NCI-H2107 (cell line): ENCODE data around the gene VILL.
"Not testable (repeated sequence)": the region's sequence is repeated elsewhere in the genome, so short reads cannot be mapped to it uniquely, and the experiment has no call there.

Experiments
- DNase-seq: peaks from one replicate; lab custom pipeline; 2025; lab: John Stamatoyannopoulos, UW

The VILL gene

DNA sequence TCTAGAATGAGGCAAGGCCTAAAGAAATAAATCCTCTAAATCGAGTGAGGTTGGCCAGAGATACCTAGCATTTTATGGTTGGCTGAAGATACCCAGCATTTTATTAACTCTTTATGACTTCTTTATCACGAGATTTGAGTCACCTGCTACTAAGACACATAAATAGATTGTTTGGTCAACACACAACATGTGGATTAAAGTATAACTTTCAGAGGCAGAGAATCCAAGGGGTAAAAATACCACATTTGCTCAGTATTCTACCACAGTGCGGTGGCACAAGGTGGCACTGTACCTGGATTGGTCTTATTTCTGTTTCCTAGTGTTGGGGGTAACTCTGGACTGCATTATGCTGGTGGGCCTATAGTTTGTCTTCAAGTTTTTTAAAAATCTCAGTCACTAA lies 27.0 kb upstream of the VILL start:
- no peak for DNase-seq

DNA sequence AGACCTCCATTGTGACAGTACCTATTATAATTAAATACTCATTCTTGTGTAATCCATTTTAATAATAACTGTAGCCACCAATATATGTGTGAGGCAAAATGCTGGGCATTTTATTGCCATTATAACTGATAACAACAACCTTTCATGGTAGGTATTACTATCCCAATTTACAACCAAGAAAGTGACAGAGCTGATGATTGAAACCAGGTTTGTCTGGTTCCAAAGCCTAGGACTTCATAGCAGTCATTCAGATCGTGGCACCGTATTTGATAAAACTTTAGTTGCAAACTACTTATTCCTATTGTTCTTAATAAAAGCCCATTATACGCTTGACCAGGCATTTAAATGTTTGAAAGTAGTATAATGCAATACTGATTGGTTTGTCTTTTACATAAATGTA lies 26.4 kb upstream of the VILL start:
- DNase-seq, result no peak

- no peak for DNase-seq
Observed at GRCh38 chr3:37964716-37965115, 25.9 kb upstream of the VILL start.

- DNase-seq, result no peak
Observed at GRCh38 chr3:37967260-37967881, 23.2 kb upstream of the VILL start.

DNA sequence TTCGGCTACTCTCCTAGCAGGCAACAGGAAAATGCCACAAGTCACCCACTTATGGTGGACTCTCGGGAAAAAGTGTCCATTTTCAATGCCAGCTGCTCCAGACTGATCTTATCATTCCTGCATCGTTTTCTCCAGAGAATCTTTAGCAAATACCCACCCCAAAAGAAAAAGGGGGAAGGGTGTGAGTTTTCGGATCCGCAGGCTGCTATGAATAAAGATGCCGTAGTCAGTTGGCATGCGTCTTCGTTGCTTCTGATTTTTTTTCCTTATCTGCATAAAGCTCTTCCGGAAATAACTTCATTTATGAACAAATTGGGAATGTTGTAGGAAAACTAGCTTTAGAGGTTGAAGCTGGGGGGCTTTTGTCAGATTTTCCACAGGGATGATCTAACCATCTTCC lies 22.4 kb upstream of the VILL start:
- no peak for DNase-seq

- no peak for DNase-seq
Observed at GRCh38 chr3:37968813-37969595, 21.6 kb upstream of the VILL start.

- DNase-seq, result no peak
Observed at GRCh38 chr3:37969596-37970100, 20.9 kb upstream of the VILL start.

DNA sequence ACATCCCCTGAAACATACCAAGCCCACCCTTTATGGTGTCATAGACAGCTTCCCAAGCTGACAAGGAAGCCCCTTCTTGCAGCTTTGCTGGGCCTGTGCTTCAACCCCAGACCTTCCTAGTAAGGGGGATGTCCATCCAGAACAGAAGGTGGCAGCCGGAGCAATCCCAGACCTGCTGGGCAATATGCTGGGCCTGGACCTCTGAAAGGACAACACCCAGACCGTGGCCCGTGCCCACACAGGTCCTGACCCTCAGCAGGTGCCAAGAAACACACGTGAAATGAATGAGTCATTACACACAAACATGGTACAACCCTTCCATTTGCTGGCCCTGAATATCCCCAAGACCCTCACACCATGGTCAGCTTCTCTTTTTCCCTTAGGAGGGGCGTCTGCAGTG lies 19.8 kb upstream of the VILL start:
- no peak for DNase-seq

DNA sequence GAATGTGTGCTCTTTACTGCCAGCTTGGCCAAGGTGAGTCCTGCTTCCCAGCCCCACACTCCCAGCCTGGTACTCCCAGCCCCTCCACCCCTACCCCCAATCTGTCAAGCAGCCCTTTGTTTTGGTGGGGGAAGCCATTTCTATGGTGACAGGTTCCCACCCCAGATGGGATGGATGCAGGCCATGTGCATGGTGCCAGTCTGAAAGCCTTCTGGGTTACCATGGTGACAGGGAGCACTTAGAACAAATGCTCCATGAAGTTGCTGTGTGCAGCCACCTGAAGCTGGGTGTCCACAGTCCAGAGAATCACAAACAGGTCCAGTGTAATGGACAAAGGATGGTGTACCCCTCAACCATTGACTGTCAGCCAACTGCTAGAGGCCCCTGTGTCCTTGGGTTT lies 19.1 kb upstream of the VILL start:
- DNase-seq, result no peak

DNA sequence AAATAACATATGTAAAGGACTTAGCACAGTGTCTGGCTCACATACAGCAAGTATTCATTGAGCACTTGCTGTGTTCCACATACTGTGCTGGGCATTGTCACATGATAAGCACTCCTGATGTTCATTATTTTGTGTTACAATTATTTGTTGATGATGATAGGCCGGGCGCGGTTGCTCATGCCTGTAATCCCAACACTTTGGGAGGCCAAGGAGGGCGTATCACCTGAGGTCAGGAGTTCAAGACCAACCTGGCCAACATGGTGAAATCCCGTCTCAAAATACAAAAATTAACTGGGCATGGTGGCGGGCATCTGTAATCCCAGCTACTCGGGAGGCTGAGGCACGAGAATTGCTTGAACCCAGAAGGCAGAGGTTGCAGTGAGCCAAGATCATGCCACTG lies 18.5 kb upstream of the VILL start:
- not testable (repeated sequence) for DNase-seq

DNA sequence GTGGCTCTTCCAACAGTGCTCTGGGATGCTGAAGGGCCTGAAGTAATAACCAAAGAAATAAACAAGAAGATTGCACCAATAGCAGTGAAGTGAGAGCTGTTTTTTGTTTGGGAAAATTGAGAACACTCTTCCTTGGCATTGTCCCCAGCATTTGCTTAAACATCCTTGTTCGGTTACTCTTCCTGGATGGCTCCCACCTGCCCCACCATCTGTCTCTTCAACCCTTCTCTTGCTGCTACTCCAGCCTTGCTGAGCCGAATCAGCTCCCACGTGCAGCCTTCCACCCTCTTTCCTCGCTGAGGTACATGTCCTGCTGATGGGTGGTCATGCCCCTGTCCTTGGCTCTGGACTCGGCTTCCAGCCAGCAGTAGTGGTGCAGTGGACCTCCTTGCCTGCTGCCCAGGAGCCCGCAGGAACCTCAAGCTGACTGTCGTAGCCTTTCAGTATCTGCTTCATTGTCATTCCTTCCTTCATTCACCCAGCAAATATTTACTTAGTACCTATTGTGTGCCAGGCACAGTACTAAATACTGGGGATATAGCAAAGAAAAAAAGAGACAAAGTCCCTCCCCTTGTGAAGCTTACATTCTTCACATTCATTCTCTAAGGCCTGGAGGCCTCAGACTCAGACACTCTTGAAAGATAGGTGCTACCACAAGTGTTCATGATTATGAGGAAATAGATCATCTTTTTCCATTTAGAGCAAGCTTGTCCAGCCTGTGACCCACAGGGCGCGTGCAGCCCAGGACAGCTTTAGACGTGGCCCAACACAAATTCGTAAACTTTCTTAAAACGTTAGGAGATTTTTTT lies 17.1 kb upstream of the VILL start:
- DNase-seq, result no peak

GRCh38 chr3:37974121-37975083 lies 16.2 kb upstream of the VILL start:
- no peak for DNase-seq

DNA sequence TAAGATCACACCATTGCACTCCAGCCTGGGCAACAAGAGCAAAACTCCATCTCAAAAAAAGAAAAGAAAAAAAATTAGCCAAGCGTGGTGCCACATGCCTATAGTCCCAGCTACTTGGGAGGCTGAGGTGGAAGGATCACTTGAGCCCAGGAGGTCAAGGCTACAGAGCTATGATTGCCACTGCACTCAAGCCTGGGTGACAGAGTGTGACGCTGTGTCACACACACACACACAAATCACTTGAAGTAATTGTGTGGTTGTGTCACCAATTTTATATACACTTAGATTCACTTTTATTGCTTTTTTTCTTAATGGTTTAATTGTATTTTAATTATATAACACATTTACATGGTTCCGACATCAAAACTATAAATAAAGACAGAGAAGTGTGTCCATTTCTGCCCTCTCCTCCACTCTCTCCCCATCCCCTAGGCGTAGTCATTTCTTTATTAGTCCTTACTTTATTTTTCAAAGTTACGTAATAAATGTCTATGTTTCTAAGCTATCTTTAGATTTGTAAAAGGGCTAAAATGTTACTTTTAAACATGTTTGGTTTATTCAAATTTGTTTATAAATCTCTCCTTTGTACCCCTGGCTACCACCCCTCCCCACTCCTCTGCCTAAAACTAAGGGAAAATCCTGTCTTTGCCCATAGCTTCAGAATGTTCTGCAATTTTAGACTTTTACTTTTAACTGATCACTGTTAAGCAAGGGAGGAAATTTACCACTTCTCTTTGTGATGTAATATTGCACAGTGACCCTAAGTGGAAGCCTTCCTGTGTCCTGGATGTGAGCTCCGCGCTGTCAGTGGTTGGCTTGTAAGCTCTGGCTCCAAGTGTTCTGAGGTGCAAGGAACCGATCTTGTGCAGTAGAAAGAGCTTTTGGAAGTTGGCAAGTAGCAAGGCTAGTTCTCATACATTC lies 10.8 kb upstream of the VILL start:
- DNase-seq, result no peak

GRCh38 chr3:37980462-37981347 lies 9.9 kb upstream of the VILL start:
- DNase-seq, result no peak

DNA sequence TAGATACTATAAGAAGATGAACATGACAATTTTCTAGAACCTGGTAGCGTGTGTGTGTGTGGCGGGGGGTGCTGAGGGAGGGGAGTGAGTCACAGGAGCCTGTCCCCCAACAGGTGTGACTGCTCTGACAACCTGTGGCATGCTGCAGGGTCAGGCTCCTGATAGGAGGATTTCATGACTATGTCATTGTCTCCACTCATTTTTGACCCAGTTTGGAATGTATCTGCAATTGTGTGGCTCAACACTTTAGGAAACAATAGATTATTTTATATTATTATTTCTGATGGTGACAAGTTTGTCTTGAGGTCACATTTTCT lies 9.3 kb upstream of the VILL start:
- DNase-seq, result no peak

- DNase-seq, result no peak
Observed at GRCh38 chr3:37982331-37982730, 8.3 kb upstream of the VILL start.

- DNase-seq, result no peak
Observed at GRCh38 chr3:37984051-37984450, 6.5 kb upstream of the VILL start.

DNA sequence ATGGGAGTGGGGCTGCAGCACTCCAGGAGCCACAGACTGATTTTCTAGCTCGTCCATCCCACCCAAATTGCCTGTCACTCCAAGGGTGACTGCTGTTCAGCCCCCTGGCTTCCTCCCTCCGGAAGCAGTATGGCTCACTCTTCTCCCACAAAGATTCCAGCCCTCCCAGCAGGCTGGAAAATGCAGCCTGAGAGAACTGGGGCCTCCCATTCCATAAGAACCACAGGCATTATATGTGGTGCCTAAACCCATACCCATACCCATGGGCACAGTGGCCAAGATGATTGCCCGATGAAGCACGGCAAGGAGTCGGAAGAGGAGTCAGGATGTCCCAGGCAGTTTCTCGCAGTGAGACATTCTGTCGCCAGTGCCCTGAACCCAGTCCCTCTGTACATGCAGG lies 6.0 kb upstream of the VILL start:
- DNase-seq, result no peak

- no peak for DNase-seq
Observed at GRCh38 chr3:37985637-37986320, 4.8 kb upstream of the VILL start.
